ENCODE data around the gene CHST9. TPM values are rescaled to one million over a fixed set of nuclear protein-coding genes. Genes with fewer than 3 reads are reported as not detected.

CHST9 gene
- total and polyA plus RNA-seq, 10 of the 15 experiments (the other 5 are each of a cell fraction or from before 2014, with no cell fraction given): 0.34 TPM; not detected in 9

DNA sequence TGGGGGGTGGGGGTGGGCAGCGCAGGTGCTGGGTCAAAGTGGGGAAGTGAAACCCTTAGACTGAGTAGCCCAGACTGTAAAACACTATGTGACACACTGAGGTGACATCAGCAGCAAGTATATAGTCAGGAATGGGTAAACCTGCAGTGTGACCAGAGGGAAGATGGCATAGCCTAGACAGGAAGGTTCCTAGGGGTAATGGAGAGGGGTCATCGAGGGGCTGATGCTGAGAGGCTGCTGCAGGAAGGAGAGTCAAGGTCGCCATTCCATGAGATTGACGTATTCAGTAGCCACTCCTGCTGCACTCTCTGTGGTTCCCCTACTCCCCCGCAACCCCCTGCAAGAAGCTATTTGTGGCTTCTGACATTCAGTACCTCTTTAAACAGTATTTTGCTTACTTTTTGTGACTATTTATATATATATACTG lies 111.7 kb downstream of the CHST9 start (continued):
- TF ChIP-seq RELA (IDR thresholded peaks at IDR 0.05; ENCODE audit: borderline replicate concordance, partially characterized antibody) (no peak), ZNF217 (IDR thresholded peaks at IDR 0.05) (no peak), MEF2A (IDR thresholded peaks at IDR 0.05; ENCODE audit: insufficient read depth, low read depth, low read length) (peak; percentile 75; the same call in 1 of the 2 replicates), ZBED1 (IDR thresholded peaks at IDR 0.05; ENCODE audit: borderline replicate concordance) (no peak), TCF12 (IDR thresholded peaks at IDR 0.05; ENCODE audit: low read depth, low read length) (peak; percentile 95), IKZF1 (conservative IDR thresholded peaks at IDR 0.05) (peak; percentile 41), EED (IDR thresholded peaks at IDR 0.05; ENCODE audit: low read depth) (peak; percentile 39; the same call in 1 of the 2 replicates), CHD2 (IDR thresholded peaks at IDR 0.05; ENCODE audit: borderline replicate concordance, low read depth, low read length) (no peak), KLF5 (IDR thresholded peaks at IDR 0.05; ENCODE audit: partially characterized antibody) (no peak), PAX5 (IDR thresholded peaks at IDR 0.05; ENCODE audit: borderline replicate concordance, low read depth, low read length) (peak; percentile 45; the same call in 1 of the 2 replicates), RAD51 (IDR thresholded peaks at IDR 0.05) (no peak), TAF1 (IDR thresholded peaks at IDR 0.05; ENCODE audit: borderline replicate concordance, low read depth, low read length) (no peak), TBL1XR1 (IDR thresholded peaks at IDR 0.05; ENCODE audit: low read depth, low read length) (no peak), SIX5 (IDR thresholded peaks at IDR 0.05; ENCODE audit: low read depth, low read length, severe bottlenecking) (no peak), MTA2 (IDR thresholded peaks at IDR 0.05; ENCODE audit: low read depth) (0 out of 2 replicates have a peak, but pooled peaks have one; percentile 42), SPI1 (IDR thresholded peaks at IDR 0.05; ENCODE audit: borderline replicate concordance, insufficient read depth, low read depth, low read length) (peak; percentile 92), EP300 (IDR thresholded peaks at IDR 0.05; ENCODE audit: borderline replicate concordance in 1 of 2, control insufficient read depth in 1 of 2, low read depth in 2 of 2, low read length in 2 of 2) (peak in 1 of 2 experiments; percentile 39; a peak in 1 of 4 replicates), WRNIP1 (IDR thresholded peaks at IDR 0.05; ENCODE audit: borderline replicate concordance, low read depth, low read length) (no peak), NR2F1 (conservative IDR thresholded peaks at IDR 0.05) (0 out of 2 replicates have a peak, but pooled peaks have one; percentile 30), SUPT20H (IDR thresholded peaks at IDR 0.05; ENCODE audit: borderline replicate concordance, control insufficient read depth, low read depth, low read length) (no peak), ASH2L (IDR thresholded peaks at IDR 0.05; ENCODE audit: borderline replicate concordance, low read depth) (no peak), MEF2B (IDR thresholded peaks at IDR 0.05; ENCODE audit: partially characterized antibody, poor library complexity, severe bottlenecking) (peak; percentile 86), FOXM1 (IDR thresholded peaks at IDR 0.05; ENCODE audit: low read depth, low read length) (no peak)
- TF ChIP-seq, protein P1, sequence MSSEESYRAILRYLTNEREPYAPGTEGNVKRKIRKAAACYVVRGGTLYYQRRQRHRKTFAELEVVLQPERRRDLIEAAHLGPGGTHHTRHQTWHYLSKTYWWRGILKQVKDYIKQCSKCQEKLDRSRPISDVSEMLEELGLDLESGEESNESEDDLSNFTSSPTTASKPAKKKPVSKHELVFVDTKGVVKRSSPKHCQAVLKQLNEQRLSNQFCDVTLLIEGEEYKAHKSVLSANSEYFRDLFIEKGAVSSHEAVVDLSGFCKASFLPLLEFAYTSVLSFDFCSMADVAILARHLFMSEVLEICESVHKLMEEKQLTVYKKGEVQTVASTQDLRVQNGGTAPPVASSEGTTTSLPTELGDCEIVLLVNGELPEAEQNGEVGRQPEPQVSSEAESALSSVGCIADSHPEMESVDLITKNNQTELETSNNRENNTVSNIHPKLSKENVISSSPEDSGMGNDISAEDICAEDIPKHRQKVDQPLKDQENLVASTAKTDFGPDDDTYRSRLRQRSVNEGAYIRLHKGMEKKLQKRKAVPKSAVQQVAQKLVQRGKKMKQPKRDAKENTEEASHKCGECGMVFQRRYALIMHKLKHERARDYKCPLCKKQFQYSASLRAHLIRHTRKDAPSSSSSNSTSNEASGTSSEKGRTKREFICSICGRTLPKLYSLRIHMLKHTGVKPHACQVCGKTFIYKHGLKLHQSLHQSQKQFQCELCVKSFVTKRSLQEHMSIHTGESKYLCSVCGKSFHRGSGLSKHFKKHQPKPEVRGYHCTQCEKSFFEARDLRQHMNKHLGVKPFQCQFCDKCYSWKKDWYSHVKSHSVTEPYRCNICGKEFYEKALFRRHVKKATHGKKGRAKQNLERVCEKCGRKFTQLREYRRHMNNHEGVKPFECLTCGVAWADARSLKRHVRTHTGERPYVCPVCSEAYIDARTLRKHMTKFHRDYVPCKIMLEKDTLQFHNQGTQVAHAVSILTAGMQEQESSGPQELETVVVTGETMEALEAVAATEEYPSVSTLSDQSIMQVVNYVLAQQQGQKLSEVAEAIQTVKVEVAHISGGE (CRISPR knock-in tag; IDR thresholded peaks at IDR 0.05): no peak
- TF ChIP-seq, protein P2, sequence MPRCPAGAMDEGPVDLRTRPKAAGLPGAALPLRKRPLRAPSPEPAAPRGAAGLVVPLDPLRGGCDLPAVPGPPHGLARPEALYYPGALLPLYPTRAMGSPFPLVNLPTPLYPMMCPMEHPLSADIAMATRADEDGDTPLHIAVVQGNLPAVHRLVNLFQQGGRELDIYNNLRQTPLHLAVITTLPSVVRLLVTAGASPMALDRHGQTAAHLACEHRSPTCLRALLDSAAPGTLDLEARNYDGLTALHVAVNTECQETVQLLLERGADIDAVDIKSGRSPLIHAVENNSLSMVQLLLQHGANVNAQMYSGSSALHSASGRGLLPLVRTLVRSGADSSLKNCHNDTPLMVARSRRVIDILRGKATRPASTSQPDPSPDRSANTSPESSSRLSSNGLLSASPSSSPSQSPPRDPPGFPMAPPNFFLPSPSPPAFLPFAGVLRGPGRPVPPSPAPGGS (IDR thresholded peaks at IDR 0.05; ENCODE audit: borderline replicate concordance, insufficient read depth, low read depth, low read length, poor library complexity, severe bottlenecking): peak; percentile 20
- TF ChIP-seq, protein P3, sequence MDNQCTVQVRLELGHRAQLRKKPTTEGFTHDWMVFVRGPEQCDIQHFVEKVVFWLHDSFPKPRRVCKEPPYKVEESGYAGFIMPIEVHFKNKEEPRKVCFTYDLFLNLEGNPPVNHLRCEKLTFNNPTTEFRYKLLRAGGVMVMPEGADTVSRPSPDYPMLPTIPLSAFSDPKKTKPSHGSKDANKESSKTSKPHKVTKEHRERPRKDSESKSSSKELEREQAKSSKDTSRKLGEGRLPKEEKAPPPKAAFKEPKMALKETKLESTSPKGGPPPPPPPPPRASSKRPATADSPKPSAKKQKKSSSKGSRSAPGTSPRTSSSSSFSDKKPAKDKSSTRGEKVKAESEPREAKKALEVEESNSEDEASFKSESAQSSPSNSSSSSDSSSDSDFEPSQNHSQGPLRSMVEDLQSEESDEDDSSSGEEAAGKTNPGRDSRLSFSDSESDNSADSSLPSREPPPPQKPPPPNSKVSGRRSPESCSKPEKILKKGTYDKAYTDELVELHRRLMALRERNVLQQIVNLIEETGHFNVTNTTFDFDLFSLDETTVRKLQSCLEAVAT (IDR thresholded peaks at IDR 0.05): no peak

All from GM12878 (cell line).